ENCODE results near the gene NAA60.

NAA60 gene

DNA sequence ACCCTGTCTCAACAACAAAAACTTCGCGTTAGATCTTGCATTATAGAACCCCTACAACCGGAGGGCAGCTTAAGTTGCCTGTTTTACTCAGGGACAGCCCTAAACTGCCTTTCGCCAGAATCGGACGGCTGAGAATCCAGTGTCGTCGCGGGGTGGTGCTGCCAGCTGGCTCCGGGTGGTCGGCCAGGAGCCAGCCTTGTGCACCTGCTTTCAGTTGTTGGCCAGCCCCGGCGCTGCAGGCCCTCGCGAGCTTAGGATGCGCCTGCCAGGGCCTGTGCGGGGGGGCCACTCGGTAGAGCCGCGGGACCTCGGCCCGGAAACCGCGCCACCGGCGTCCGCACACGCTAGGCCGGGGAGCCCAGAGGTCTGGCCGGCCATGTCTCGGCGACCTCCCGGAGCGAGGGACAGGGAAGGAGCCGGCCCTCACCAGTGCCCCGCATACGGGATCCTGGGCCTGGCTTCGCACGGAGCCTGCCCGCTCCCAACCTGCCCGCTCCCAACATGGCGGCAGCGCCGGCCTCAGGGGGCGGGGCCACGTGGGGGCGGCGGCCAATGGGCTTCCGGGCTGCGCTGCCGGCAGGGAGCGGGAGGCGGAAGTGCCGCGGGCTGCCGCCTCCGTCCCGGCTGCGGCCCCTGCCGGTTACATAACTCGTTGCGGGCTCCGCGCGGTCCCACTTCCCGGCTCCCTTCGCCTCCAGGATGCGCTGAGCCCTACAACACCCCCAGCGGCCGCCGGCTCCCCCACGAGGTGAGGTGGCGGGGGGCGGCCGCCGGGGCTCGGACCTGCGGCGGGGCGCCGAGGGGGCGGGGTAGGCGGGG, 14.2 kb downstream of the NAA60 start (continued):
- TF ChIP-seq, protein P1, sequence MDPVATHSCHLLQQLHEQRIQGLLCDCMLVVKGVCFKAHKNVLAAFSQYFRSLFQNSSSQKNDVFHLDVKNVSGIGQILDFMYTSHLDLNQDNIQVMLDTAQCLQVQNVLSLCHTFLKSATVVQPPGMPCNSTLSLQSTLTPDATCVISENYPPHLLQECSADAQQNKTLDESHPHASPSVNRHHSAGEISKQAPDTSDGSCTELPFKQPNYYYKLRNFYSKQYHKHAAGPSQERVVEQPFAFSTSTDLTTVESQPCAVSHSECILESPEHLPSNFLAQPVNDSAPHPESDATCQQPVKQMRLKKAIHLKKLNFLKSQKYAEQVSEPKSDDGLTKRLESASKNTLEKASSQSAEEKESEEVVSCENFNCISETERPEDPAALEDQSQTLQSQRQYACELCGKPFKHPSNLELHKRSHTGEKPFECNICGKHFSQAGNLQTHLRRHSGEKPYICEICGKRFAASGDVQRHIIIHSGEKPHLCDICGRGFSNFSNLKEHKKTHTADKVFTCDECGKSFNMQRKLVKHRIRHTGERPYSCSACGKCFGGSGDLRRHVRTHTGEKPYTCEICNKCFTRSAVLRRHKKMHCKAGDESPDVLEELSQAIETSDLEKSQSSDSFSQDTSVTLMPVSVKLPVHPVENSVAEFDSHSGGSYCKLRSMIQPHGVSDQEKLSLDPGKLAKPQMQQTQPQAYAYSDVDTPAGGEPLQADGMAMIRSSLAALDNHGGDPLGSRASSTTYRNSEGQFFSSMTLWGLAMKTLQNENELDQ (tag by site-specific recombination; IDR thresholded peaks at IDR 0.05; ENCODE audit: low read depth), result no peak
- TF ChIP-seq ZNF114 (tag by site-specific recombination; IDR thresholded peaks at IDR 0.05) (no peak), ZSCAN18 (tag by site-specific recombination; IDR thresholded peaks at IDR 0.05) (0 out of 2 replicates have a peak, but pooled peaks have one; percentile 27), ZFP37 (tag by site-specific recombination; IDR thresholded peaks at IDR 0.05) (peak; percentile 86), IKZF3 (tag by site-specific recombination; IDR thresholded peaks at IDR 0.05) (0 out of 2 replicates have a peak, but pooled peaks have one; percentile 59), HOXA7 (CRISPR knock-in tag; IDR thresholded peaks at IDR 0.05; ENCODE audit: borderline replicate concordance) (no peak), ZNF785 (tag by site-specific recombination; IDR thresholded peaks at IDR 0.05) (peak; percentile 99), WT1 (tag by site-specific recombination; IDR thresholded peaks at IDR 0.05) (no peak), SP2 (tag by site-specific recombination; IDR thresholded peaks at IDR 0.05) (peak; percentile 73)
- TF ChIP-seq, protein P2, sequence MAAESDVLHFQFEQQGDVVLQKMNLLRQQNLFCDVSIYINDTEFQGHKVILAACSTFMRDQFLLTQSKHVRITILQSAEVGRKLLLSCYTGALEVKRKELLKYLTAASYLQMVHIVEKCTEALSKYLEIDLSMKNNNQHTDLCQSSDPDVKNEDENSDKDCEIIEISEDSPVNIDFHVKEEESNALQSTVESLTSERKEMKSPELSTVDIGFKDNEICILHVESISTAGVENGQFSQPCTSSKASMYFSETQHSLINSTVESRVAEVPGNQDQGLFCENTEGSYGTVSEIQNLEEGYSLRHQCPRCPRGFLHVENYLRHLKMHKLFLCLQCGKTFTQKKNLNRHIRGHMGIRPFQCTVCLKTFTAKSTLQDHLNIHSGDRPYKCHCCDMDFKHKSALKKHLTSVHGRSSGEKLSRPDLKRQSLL (tag by site-specific recombination; IDR thresholded peaks at IDR 0.05), result peak; percentile 63; the same call in 1 of the 2 replicates

DNA sequence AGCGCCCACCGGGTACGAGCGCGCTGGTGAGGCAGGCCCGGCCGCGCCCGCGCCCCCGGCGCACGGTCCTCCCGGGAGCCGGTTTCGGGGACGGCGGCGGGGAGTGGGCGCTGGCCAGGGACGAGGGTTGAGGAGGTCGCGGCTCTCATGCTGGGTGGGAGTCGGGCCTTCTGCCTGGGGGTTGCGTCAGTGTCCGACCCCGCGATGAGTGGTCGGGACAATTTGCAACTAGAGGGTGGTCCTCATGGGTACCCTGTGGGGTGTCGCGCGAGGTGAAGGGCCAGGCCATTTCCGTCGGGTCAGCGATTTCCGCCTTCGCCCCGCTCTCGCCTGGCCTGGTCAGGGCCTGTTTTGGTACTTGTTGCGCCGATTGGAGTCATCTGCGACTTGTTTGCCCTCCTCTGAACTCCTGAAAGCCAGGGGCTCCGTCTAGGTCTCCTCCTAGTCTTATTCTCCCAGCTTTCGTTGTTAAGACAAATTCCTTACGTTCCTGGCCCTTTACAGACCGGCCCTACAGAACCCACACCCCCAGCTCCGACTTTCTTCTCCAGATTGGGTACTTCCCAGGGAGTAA, 14.9 kb downstream of the NAA60 start:
- peaks cover 10% of the 10 kb centered on the region for H3K4me1 ChIP-seq (ENCODE audit: control insufficient read depth, insufficient read depth, low read length)
- peaks cover 0 to 4% of the 10 kb centered on the region in 2 experiments; a peak in 2 of 3 replicates for H3K36me3 ChIP-seq (ENCODE audit: control insufficient read depth in 2 of 2, insufficient read depth in 1 of 2, low read length in 2 of 2)
- POLR2A ChIA-PET, result no interaction called here
- peak overlapping the region; percentile 93 for H3K27ac ChIP-seq (ENCODE audit: extremely low read depth, low read depth, low read length)
- peak overlapping the region; percentile 83 for H3K4me3 ChIP-seq (ENCODE audit: low read depth, low read length)
- CTCF ChIA-PET, result interaction anchor here (0.6 kb wide), 1 partner anchor 680 kb away, joined by 3 read pairs; no protein-coding TSS in a partner anchor
- TF ChIP-seq ZNF335 (tag by site-specific recombination; conservative IDR thresholded peaks at IDR 0.05) (peak; percentile 55), ZBTB17 (tag by site-specific recombination; IDR thresholded peaks at IDR 0.05) (peak; percentile 23; the same call in 1 of the 2 replicates), ZNF10 (tag by site-specific recombination; IDR thresholded peaks at IDR 0.05) (no peak), PRDM10 (tag by site-specific recombination; IDR thresholded peaks at IDR 0.05) (no peak), SCRT1 (tag by site-specific recombination; IDR thresholded peaks at IDR 0.05; ENCODE audit: borderline replicate concordance) (peak; percentile 77), ZNF140 (tag by site-specific recombination; IDR thresholded peaks at IDR 0.05) (no peak), SCRT2 (tag by site-specific recombination; IDR thresholded peaks at IDR 0.05) (peak; percentile 98)
- TF ChIP-seq, protein P3, sequence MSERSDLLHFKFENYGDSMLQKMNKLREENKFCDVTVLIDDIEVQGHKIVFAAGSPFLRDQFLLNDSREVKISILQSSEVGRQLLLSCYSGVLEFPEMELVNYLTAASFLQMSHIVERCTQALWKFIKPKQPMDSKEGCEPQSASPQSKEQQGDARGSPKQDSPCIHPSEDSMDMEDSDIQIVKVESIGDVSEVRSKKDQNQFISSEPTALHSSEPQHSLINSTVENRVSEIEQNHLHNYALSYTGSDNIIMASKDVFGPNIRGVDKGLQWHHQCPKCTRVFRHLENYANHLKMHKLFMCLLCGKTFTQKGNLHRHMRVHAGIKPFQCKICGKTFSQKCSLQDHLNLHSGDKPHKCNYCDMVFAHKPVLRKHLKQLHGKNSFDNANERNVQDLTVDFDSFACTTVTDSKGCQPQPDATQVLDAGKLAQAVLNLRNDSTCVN (tag by site-specific recombination; optimal IDR thresholded peaks at IDR 0.05), result peak; percentile 48
- H3K9me3 ChIP-seq (ENCODE audit: control insufficient read depth, insufficient read depth, low read depth, low read length), result no peaks in the 10 kb centered on the region

All from HEK293 (cell line).